ENCODE measurements around the gene ADAP1. TPM values are rescaled to one million over a fixed set of nuclear protein-coding genes. Genes with fewer than 3 reads are reported as not detected.

The ADAP1 gene
- total RNA-seq, 2 experiments from 2014 or later = 2.4 to 7.0 TPM

- Histone ChIP-seq H3K4me2 (ENCODE audit: low read length) (no peak overlapping the region), H3K4me1 (ENCODE audit: insufficient read depth, low read length, poor library complexity, severe bottlenecking) (peaks cover 31% of the 10 kb centered on the region), H3K36me3 (ENCODE audit: insufficient read depth, low read length) (peaks cover 25% of the 10 kb centered on the region; the same call in 1 of the 2 replicates), H3K9me2 (ENCODE audit: insufficient read depth, low read length) (no peaks in the 10 kb centered on the region), H3K9me3 (ENCODE audit: low read length) (no peaks in the 10 kb centered on the region), H3K27ac (ENCODE audit: low read depth, low read length, poor library complexity, severe bottlenecking) (peak overlapping the region; percentile 33), H4K20me1 (ENCODE audit: insufficient read depth, low read length) (no peaks in the 10 kb centered on the region), H3K4me3 (ENCODE audit: low read depth, low read length, poor library complexity, severe bottlenecking) (no peak overlapping the region), H2AFZ (ENCODE audit: low read length) (no peak overlapping the region), H3K79me2 (ENCODE audit: insufficient read depth, low read depth, low read length) (no peaks in the 10 kb centered on the region)
- POLR2A ChIA-PET = no interaction called here
- no peak for DNase-seq (ENCODE audit: low spot score)
- intact Hi-C loops (cut with micrococcal nuclease; ENCODE audit: unreplicated experiment) = no loop called here
- no peak for TF ChIP-seq CTCF (conservative IDR thresholded peaks at IDR 0.05; ENCODE audit: low read length)
- TF ChIP-seq EZH2phosphoT487 (IDR thresholded peaks at IDR 0.05; ENCODE audit: borderline replicate concordance, low read depth, low read length) = no peak
- CTCF ChIA-PET (ENCODE audit: unreplicated experiment) = interaction anchor here (0.6 kb wide), 1 partner anchor 86 kb away, joined by 6 read pairs; no protein-coding TSS in a partner anchor
- no TSS peak for BruUV-seq (replicated peaks)
These were observed 45.8 kb upstream of the ADAP1 start for GRCh38 chr7:999941-1000935.

DNA sequence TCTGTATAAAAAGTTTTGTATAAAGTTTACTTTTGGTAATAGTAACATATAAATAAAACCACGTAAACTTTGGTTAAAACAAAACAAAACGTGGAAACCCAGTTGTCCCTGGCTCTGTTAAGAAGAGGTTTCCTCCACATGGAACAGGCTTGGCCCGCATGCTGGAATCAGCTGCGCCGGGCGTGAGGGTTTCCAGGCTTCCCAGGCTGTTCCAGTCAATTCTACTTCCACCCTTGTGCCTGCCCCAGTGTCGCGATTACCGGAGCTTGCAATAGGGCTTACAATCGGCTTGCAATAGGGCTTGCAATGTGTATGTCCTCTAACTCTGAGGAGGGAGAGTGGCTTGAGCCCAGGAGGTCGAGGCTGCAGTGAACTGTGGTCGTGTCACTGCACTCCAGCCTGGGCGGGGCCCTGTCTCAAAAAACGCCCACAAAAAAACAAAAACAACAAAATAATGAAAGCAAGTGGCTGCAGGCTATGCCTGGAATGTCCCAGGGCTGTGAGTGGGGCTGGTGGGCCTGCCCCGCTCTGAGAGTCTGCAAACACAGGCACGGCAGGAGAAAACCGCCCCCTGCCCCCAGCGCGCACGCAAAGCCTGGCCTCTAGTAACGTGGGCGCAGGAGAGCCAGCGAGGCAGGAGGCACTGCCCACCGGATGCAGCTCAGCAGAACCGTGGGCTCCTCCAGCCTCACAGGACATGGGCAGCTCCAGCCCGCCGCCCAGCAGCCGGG is 44.8 kb upstream of the ADAP1 start:
- no peak for TF ChIP-seq CTCF (conservative IDR thresholded peaks at IDR 0.05; ENCODE audit: low read length)
- TF ChIP-seq EZH2phosphoT487 (IDR thresholded peaks at IDR 0.05; ENCODE audit: borderline replicate concordance, low read depth, low read length) = no peak
- Histone ChIP-seq H3K4me2 (ENCODE audit: low read length) (no peak overlapping the region), H3K9me2 (ENCODE audit: insufficient read depth, low read length) (no peaks in the 10 kb centered on the region), H2AFZ (ENCODE audit: low read length) (no peak overlapping the region), H4K20me1 (ENCODE audit: insufficient read depth, low read length) (no peaks in the 10 kb centered on the region), H3K4me1 (ENCODE audit: insufficient read depth, low read length, poor library complexity, severe bottlenecking) (peaks cover 35% of the 10 kb centered on the region), H3K36me3 (ENCODE audit: insufficient read depth, low read length) (peaks cover 25% of the 10 kb centered on the region; the same call in 1 of the 2 replicates), H3K27ac (ENCODE audit: low read depth, low read length, poor library complexity, severe bottlenecking) (peak overlapping the region; percentile 13), H3K79me2 (ENCODE audit: insufficient read depth, low read depth, low read length) (no peaks in the 10 kb centered on the region), H3K4me3 (ENCODE audit: low read depth, low read length, poor library complexity, severe bottlenecking) (no peak overlapping the region), H3K9me3 (ENCODE audit: low read length) (no peaks in the 10 kb centered on the region)
- intact Hi-C loops (cut with micrococcal nuclease; ENCODE audit: unreplicated experiment) = no loop called here
- no peak for DNase-seq (ENCODE audit: low spot score)
- no TSS peak for BruUV-seq (replicated peaks)
- ChIA-PET CTCF (ENCODE audit: unreplicated experiment) (no interaction called here), POLR2A (no interaction called here)

All from OCI-LY7 (cell line).